CD4-positive, alpha-beta T cell (primary cell): ENCODE data around the gene JRKL. TPM values are rescaled to one million over a fixed set of nuclear protein-coding genes. Genes with fewer than 3 reads are reported as not detected.
"Not testable (repeated sequence)": the region's sequence is repeated elsewhere in the genome, so short reads cannot be mapped to it uniquely, and the experiment has no call there.

Experiments used
- ATAC-seq: fragments of 200-7000 bp; cut with Tn5 transposase; one replicate; pipeline ENCODE4 v1.10.0; 2022; ENCODE audit warnings: mild to moderate bottlenecking; ENCODE audit not compliant: poor library complexity
- CTCF ChIA-PET: fragments of 350-600 bp; sonication (Branson Sonifier 250); formaldehyde crosslinking; loops from one replicate; lab custom pipeline; 2021; ENCODE audit warnings: antibody characterized with exemption, inconsistent platforms; lab: Charles Lee
- POLR2A ChIA-PET: fragments of 350-600 bp; sonication (Branson Sonifier 250); formaldehyde crosslinking; loops from one replicate; lab custom pipeline; 2021; ENCODE audit warnings: antibody characterized with exemption, inconsistent platforms; lab: Charles Lee
- DNase-seq, 14 experiments: peaks; one replicate each; pipeline ENCODE4 v3.0.0-alpha.2; 2013 to 2020; ENCODE audit warnings: mixed read lengths in 2 of 14
- H3K27ac ChIP-seq, 2 donors: one replicate each; pipeline versions ENCODE4 v1.5.1 to v1.7.0; 2013; ENCODE audit warnings: low read length in 2 of 2, low read depth in 1 of 2, mild to moderate bottlenecking in 1 of 2
- H3K27me3 ChIP-seq, 2 experiments: 1 replicate in 1 of 2; 2 replicates in 1 of 2; pipeline versions ENCODE4 v1.6.1 to v1.7.0; 2013; ENCODE audit warnings: low read length in 2 of 2, control low read depth in 1 of 2, mild to moderate bottlenecking in 1 of 2, moderate library complexity in 1 of 2; ENCODE audit not compliant: insufficient read depth in 2 of 2, control insufficient read depth in 1 of 2
- H3K36me3 ChIP-seq: one replicate; pipeline ENCODE4 v1.6.1; 2013; ENCODE audit warnings: low read length, control low read depth; ENCODE audit not compliant: insufficient read depth
- H3K4me1 ChIP-seq: one replicate; pipeline ENCODE4 v1.6.1; 2013; ENCODE audit warnings: low read length, control low read depth; ENCODE audit not compliant: insufficient read depth
- H3K4me3 ChIP-seq: one replicate; pipeline ENCODE4 v1.5.1; 2013; ENCODE audit warnings: mild to moderate bottlenecking, low read length, moderate library complexity
- H3K9me3 ChIP-seq, 2 experiments: 1 replicate in 1 of 2; 2 replicates in 1 of 2; pipeline versions ENCODE4 v1.6.1 to v1.7.0; 2013; ENCODE audit warnings: low read length in 2 of 2, mild to moderate bottlenecking in 2 of 2, control low read depth in 1 of 2, moderate library complexity in 1 of 2; ENCODE audit not compliant: control insufficient read depth in 1 of 2, insufficient read depth in 1 of 2
- H3K27ac Mint-ChIP-seq: one replicate; pipeline ENCODE4 v1.8.0; 2020; ENCODE audit warnings: mixed read lengths
- H3K27me3 Mint-ChIP-seq: one replicate; pipeline ENCODE4 v1.8.0; 2021; ENCODE audit warnings: mixed read lengths
- H3K36me3 Mint-ChIP-seq: one replicate; pipeline ENCODE4 v1.8.0; 2021; ENCODE audit warnings: low read depth, mixed read lengths
- H3K4me1 Mint-ChIP-seq: one replicate; pipeline ENCODE4 v1.8.0; 2021; ENCODE audit warnings: low read depth, mixed read lengths
- H3K4me3 Mint-ChIP-seq: one replicate; pipeline ENCODE4 v1.8.0; 2020; ENCODE audit warnings: mild to moderate bottlenecking, mixed read lengths
- H3K9me3 Mint-ChIP-seq: one replicate; pipeline ENCODE4 v1.8.0; 2020; ENCODE audit warnings: mixed read lengths
- intact Hi-C, 2 experiments: fragments of 100-400 bp; cut with DNase I in 1 of 2; cut with micrococcal nuclease in 1 of 2; formaldehyde crosslinking; loops; one replicate each; pipeline versions ENCODE4 v1.15.1 to v1.9.0; 2023 to 2025; cut with DNase I, micrococcal nuclease
- total RNA-seq, 174 experiments: library from RNA in 2 of 174; stranded (reverse) in 2 of 174; gene quantifications; one replicate each; pipeline ENCODE4 v1.2.3 and lab custom pipeline; 2021 to 2026
- TF ChIP-seq, protein P1 (sequence below): fragments of 200-600 bp; IDR thresholded peaks from one replicate; pipeline ENCODE4 v1.8.0; 2022; ENCODE audit warnings: antibody characterized with exemption, mild to moderate bottlenecking

JRKL gene
- total RNA-seq, 2 experiments from 2014 or later = 3.0 to 3.5 TPM

DNA sequence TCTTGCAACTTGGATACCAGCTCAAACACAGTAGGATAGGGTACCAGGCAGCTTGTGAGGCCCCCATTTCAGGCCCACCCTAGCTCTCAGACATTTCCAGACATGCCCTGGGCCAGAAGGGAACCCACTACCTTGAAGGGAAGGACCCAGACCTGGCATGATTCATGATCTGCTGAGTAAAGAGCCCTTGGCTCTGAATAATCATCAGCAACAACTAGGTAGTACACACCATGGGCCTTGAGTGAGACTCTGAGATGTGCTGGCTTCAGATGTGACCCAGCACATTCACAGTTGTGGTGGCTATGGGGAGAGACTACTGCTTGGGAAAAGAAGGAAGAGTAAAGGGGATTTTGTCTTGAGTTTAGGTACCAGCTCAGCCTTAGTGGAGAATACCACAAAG is 23.6 kb downstream of the JRKL start:
- Mint-ChIP-seq H3K9me3 (no peaks in the 10 kb centered on the region), H3K4me1 (no peaks in the 10 kb centered on the region), H3K27ac (no peak overlapping the region), H3K27me3 (peaks cover 39% of the 10 kb centered on the region), H3K36me3 (no peaks in the 10 kb centered on the region), H3K4me3 (no peak overlapping the region)
- no peak overlapping the region for H3K27ac ChIP-seq
- POLR2A ChIA-PET = no interaction called here
- CTCF ChIA-PET = interaction anchor here (0.5 kb wide), 1 partner anchor 491 kb away, joined by 3 read pairs; no protein-coding TSS in a partner anchor
- no peaks in the 10 kb centered on the region for H3K4me1 ChIP-seq
- no peaks in the 10 kb centered on the region for H3K9me3 ChIP-seq
- TF ChIP-seq, protein P1, sequence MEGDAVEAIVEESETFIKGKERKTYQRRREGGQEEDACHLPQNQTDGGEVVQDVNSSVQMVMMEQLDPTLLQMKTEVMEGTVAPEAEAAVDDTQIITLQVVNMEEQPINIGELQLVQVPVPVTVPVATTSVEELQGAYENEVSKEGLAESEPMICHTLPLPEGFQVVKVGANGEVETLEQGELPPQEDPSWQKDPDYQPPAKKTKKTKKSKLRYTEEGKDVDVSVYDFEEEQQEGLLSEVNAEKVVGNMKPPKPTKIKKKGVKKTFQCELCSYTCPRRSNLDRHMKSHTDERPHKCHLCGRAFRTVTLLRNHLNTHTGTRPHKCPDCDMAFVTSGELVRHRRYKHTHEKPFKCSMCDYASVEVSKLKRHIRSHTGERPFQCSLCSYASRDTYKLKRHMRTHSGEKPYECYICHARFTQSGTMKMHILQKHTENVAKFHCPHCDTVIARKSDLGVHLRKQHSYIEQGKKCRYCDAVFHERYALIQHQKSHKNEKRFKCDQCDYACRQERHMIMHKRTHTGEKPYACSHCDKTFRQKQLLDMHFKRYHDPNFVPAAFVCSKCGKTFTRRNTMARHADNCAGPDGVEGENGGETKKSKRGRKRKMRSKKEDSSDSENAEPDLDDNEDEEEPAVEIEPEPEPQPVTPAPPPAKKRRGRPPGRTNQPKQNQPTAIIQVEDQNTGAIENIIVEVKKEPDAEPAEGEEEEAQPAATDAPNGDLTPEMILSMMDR = no peak
- peaks cover 8 to 9% of the 10 kb centered on the region in 2 experiments for H3K27me3 ChIP-seq
- no peak overlapping the region for H3K4me3 ChIP-seq
- no peak for ATAC-seq
- no peak for DNase-seq
- H3K36me3 ChIP-seq = no peaks in the 10 kb centered on the region
- intact Hi-C loops = no loop called here

DNA sequence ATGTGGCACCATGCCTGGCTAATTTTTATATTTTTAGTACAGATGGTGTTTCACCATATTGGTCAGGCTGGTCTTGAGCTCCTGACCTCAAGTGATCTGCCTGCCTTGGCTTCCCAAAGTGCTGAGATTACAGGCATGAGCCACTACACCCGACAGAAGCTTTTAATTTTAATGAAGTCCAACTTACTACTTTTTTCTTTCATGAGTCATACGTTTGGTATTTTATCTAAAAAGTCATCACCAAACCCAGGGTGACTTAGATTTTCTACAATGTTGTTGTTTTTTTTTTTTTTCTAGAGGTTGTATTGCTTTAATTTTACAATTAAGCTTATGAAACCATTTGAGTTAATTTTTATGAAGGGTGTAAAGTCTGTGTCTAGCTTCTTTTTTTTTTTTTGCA is 34.9 kb downstream of the JRKL start:
- H3K9me3 Mint-ChIP-seq = no peaks in the 10 kb centered on the region
- H3K4me3 Mint-ChIP-seq = no peak overlapping the region
- Histone ChIP-seq H3K36me3 (no peaks in the 10 kb centered on the region), H3K9me3 (no peaks in the 10 kb centered on the region), H3K4me1 (no peaks in the 10 kb centered on the region), H3K27ac (no peak overlapping the region), H3K27me3 (peaks cover 0 to 22% of the 10 kb centered on the region in 2 experiments), H3K4me3 (no peak overlapping the region)
- H3K4me1 Mint-ChIP-seq = no peaks in the 10 kb centered on the region
- peaks cover 34% of the 10 kb centered on the region for H3K27me3 Mint-ChIP-seq
- no peak overlapping the region for H3K27ac Mint-ChIP-seq
- TF ChIP-seq, protein P1 = no peak
- DNase-seq (no peak), ATAC-seq (no peak)
- ChIA-PET POLR2A (interaction anchor here (0.5 kb wide), 1 partner anchor 473 kb away, joined by 3 read pairs; no protein-coding TSS in a partner anchor), CTCF (interaction anchor here (0.6 to 3.0 kb wide), 2 partner anchors 589 to 1270 kb away, joined by 3 to 17 read pairs; no protein-coding TSS in a partner anchor)
- intact Hi-C loops = loop anchor here (5.0 to 10.0 kb wide), 4 partner anchors 1272 to 1907 kb away; no protein-coding TSS in a partner anchor
- no peaks in the 10 kb centered on the region for H3K36me3 Mint-ChIP-seq

DNA sequence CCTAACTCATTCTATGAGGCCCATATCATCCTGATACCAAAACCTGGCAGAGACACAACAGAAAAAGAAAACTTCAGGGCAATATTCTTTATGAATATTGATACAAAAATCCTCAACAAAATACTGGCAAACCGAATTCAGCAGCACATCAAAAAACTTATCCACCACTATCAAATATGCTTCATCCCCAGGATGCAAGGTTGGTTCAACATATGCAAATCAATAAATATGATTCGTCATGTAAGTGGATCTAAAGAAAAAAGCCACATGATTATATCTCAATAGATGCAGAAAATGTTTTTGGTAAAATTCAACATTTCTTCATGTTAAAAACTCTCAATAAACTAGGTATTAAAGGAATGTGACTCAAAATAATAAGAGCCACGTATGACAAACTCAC is 40.9 kb downstream of the JRKL start:
- TF ChIP-seq, protein P1 = no peak
- CTCF ChIA-PET = no interaction called here
- no peak overlapping the region for H3K4me3 ChIP-seq

GRCh38 chr11:96432654-96433053 is 42.8 kb downstream of the JRKL start:
- intact Hi-C loops, H3K9me3 Mint-ChIP-seq, ATAC-seq, H3K4me1 Mint-ChIP-seq, H3K27ac ChIP-seq, H3K27ac Mint-ChIP-seq, POLR2A ChIA-PET, H3K36me3 Mint-ChIP-seq, CTCF ChIA-PET, H3K9me3 ChIP-seq, DNase-seq, H3K4me1 ChIP-seq, H3K4me3 Mint-ChIP-seq, H3K4me3 ChIP-seq, H3K36me3 ChIP-seq: not testable (repeated sequence)
- H3K27me3 Mint-ChIP-seq = peaks cover 55% of the 10 kb centered on the region
- H3K27me3 ChIP-seq = peaks cover 0 to 14% of the 10 kb centered on the region in 2 experiments

More for the DNA sequence above, 40.9 kb downstream of the JRKL start:
- Mint-ChIP-seq H3K9me3 (no peaks in the 10 kb centered on the region), H3K27me3 (peaks cover 44% of the 10 kb centered on the region), H3K4me3 (no peak overlapping the region), H3K4me1 (no peaks in the 10 kb centered on the region), H3K36me3 (no peaks in the 10 kb centered on the region), H3K27ac (no peak overlapping the region)
- Histone ChIP-seq H3K36me3 (no peaks in the 10 kb centered on the region), H3K9me3 (no peaks in the 10 kb centered on the region), H3K27me3 (peaks cover 0 to 14% of the 10 kb centered on the region in 2 experiments), H3K4me1 (no peaks in the 10 kb centered on the region), H3K27ac (no peak overlapping the region)
- ATAC-seq (no peak), DNase-seq (no peak)
- POLR2A ChIA-PET = no interaction called here
- intact Hi-C loops = no loop called here
